ENCODE data around the gene CHRM4.

CHRM4 gene

GRCh38 chr11:46413760-46414465 is 22.3 kb upstream of the CHRM4 start:
- no peak overlapping the region for H2AK5ac ChIP-seq (ENCODE audit: low read length)
- DNase-seq, result no peak

GRCh38 chr11:46410021-46410420 is 18.4 kb upstream of the CHRM4 start:
- no peak overlapping the region for H3K4me3 ChIP-seq (ENCODE audit: low read depth, low read length)
- peaks cover 38 to 52% of the 10 kb centered on the region in 2 experiments for H3K36me3 ChIP-seq (ENCODE audit: control insufficient read depth in 1 of 2, insufficient read depth in 2 of 2, low read length in 2 of 2)
- H3K4me2 ChIP-seq (ENCODE audit: low read length), result no peak overlapping the region
- H3K4me1 ChIP-seq (ENCODE audit: control insufficient read depth in 1 of 2, insufficient read depth in 2 of 2, low read length in 2 of 2), result no peaks in the 10 kb centered on the region
- no peak overlapping the region for H3K9ac ChIP-seq (ENCODE audit: low read length)
- no peaks in the 10 kb centered on the region for H3K79me2 ChIP-seq (ENCODE audit: control insufficient read depth, insufficient read depth, low read length, poor library complexity)
- no CpG with 5 or more reads among the region's 5 CpGs for WGBS (ENCODE audit: extremely low coverage, insufficient coverage, insufficient read length)
- DNase-seq, result no peak
- H2AFZ ChIP-seq (ENCODE audit: insufficient read depth, low read length, poor library complexity), result no peak overlapping the region
- no peak overlapping the region for H3K27ac ChIP-seq (ENCODE audit: low read depth, low read length)
- no peaks in the 10 kb centered on the region for H3K9me3 ChIP-seq (ENCODE audit: insufficient read depth, low read depth, low read length)
- H3K4ac ChIP-seq (ENCODE audit: low read depth, low read length), result no peak overlapping the region
- no peak overlapping the region for H2BK5ac ChIP-seq (ENCODE audit: low read depth, low read length, poor library complexity)
- H4K91ac ChIP-seq (ENCODE audit: low read depth, low read length), result no peak overlapping the region
- no peak overlapping the region for H2AK5ac ChIP-seq (ENCODE audit: low read length)
- no peak overlapping the region for H3K23ac ChIP-seq (ENCODE audit: low read length)
- H4K12ac ChIP-seq (ENCODE audit: low read depth, low read length), result no peak overlapping the region
- no peak overlapping the region for H4K8ac ChIP-seq (ENCODE audit: low read depth, low read length)
- no peaks in the 10 kb centered on the region for H3K27me3 ChIP-seq (ENCODE audit: insufficient read depth, low read length)
- H2BK120ac ChIP-seq (ENCODE audit: insufficient read depth, low read length, poor library complexity), result no peak overlapping the region
- no peaks in the 10 kb centered on the region for H3K79me1 ChIP-seq (ENCODE audit: low read length)
- H3K14ac ChIP-seq (ENCODE audit: low read length), result no peak overlapping the region
- no peak overlapping the region for H2BK12ac ChIP-seq (ENCODE audit: low read length)
- H3K18ac ChIP-seq (ENCODE audit: low read length), result no peak overlapping the region

More at GRCh38 chr11:46413760-46414465, 22.3 kb upstream of the CHRM4 start:
- H3K4me1 ChIP-seq (ENCODE audit: control insufficient read depth in 1 of 2, insufficient read depth in 2 of 2, low read length in 2 of 2), result no peaks in the 10 kb centered on the region
- no peak overlapping the region for H2BK5ac ChIP-seq (ENCODE audit: low read depth, low read length, poor library complexity)
- H4K91ac ChIP-seq (ENCODE audit: low read depth, low read length), result no peak overlapping the region
- no CpG with 5 or more reads among the region's 9 CpGs for WGBS (ENCODE audit: extremely low coverage, insufficient coverage, insufficient read length)
- no peak overlapping the region for H3K27ac ChIP-seq (ENCODE audit: low read depth, low read length)
- H3K79me2 ChIP-seq (ENCODE audit: control insufficient read depth, insufficient read depth, low read length, poor library complexity), result no peaks in the 10 kb centered on the region
- H3K27me3 ChIP-seq (ENCODE audit: insufficient read depth, low read length), result no peaks in the 10 kb centered on the region
- H3K18ac ChIP-seq (ENCODE audit: low read length), result no peak overlapping the region
- H3K4me3 ChIP-seq (ENCODE audit: low read depth, low read length), result no peak overlapping the region
- no peak overlapping the region for H3K4ac ChIP-seq (ENCODE audit: low read depth, low read length)
- no peak overlapping the region for H3K14ac ChIP-seq (ENCODE audit: low read length)
- H3K23ac ChIP-seq (ENCODE audit: low read length), result no peak overlapping the region
- no peak overlapping the region for H3K4me2 ChIP-seq (ENCODE audit: low read length)
- H3K9me3 ChIP-seq (ENCODE audit: insufficient read depth, low read depth, low read length), result no peaks in the 10 kb centered on the region
- H3K36me3 ChIP-seq (ENCODE audit: control insufficient read depth in 1 of 2, insufficient read depth in 2 of 2, low read length in 2 of 2), result peaks cover 26 to 39% of the 10 kb centered on the region in 2 experiments
- H3K9ac ChIP-seq (ENCODE audit: low read length), result no peak overlapping the region
- H2BK120ac ChIP-seq (ENCODE audit: insufficient read depth, low read length, poor library complexity), result no peak overlapping the region
- H2BK12ac ChIP-seq (ENCODE audit: low read length), result no peak overlapping the region
- no peaks in the 10 kb centered on the region for H3K79me1 ChIP-seq (ENCODE audit: low read length)
- no peak overlapping the region for H2AFZ ChIP-seq (ENCODE audit: insufficient read depth, low read length, poor library complexity)
- no peak overlapping the region for H4K12ac ChIP-seq (ENCODE audit: low read depth, low read length)
- no peak overlapping the region for H4K8ac ChIP-seq (ENCODE audit: low read depth, low read length)

GRCh38 chr11:46408407-46408986 is 16.9 kb upstream of the CHRM4 start:
- no CpG with 5 or more reads among the region's 6 CpGs for WGBS (ENCODE audit: extremely low coverage, insufficient coverage, insufficient read length)

GRCh38 chr11:46407635-46408034 is 16.1 kb upstream of the CHRM4 start:
- WGBS (ENCODE audit: extremely low coverage, insufficient coverage, insufficient read length), result no CpG with 5 or more reads among the region's 10 CpGs
- no peaks in the 10 kb centered on the region for H3K79me1 ChIP-seq (ENCODE audit: low read length)
- H3K27me3 ChIP-seq (ENCODE audit: insufficient read depth, low read length), result no peaks in the 10 kb centered on the region
- no peak overlapping the region for H2BK120ac ChIP-seq (ENCODE audit: insufficient read depth, low read length, poor library complexity)
- no peaks in the 10 kb centered on the region for H3K79me2 ChIP-seq (ENCODE audit: control insufficient read depth, insufficient read depth, low read length, poor library complexity)
- H2BK12ac ChIP-seq (ENCODE audit: low read length), result no peak overlapping the region
- no peak overlapping the region for H4K8ac ChIP-seq (ENCODE audit: low read depth, low read length)
- H2AFZ ChIP-seq (ENCODE audit: insufficient read depth, low read length, poor library complexity), result no peak overlapping the region
- H3K36me3 ChIP-seq (ENCODE audit: control insufficient read depth in 1 of 2, insufficient read depth in 2 of 2, low read length in 2 of 2), result peaks cover 32 to 43% of the 10 kb centered on the region in 2 experiments
- no peak overlapping the region for H3K23ac ChIP-seq (ENCODE audit: low read length)
- no peak overlapping the region for H3K4me3 ChIP-seq (ENCODE audit: low read depth, low read length)
- H4K12ac ChIP-seq (ENCODE audit: low read depth, low read length), result no peak overlapping the region
- no peak overlapping the region for H3K4ac ChIP-seq (ENCODE audit: low read depth, low read length)
- no peaks in the 10 kb centered on the region for H3K4me1 ChIP-seq (ENCODE audit: control insufficient read depth in 1 of 2, insufficient read depth in 2 of 2, low read length in 2 of 2)
- no peak overlapping the region for H3K14ac ChIP-seq (ENCODE audit: low read length)
- no peak overlapping the region for H3K18ac ChIP-seq (ENCODE audit: low read length)
- H3K9me3 ChIP-seq (ENCODE audit: insufficient read depth, low read depth, low read length), result no peaks in the 10 kb centered on the region
- DNase-seq, result no peak
- no peak overlapping the region for H2BK5ac ChIP-seq (ENCODE audit: low read depth, low read length, poor library complexity)
- no peak overlapping the region for H2AK5ac ChIP-seq (ENCODE audit: low read length)
- H3K4me2 ChIP-seq (ENCODE audit: low read length), result no peak overlapping the region
- no peak overlapping the region for H3K9ac ChIP-seq (ENCODE audit: low read length)
- no peak overlapping the region for H4K91ac ChIP-seq (ENCODE audit: low read depth, low read length)
- no peak overlapping the region for H3K27ac ChIP-seq (ENCODE audit: low read depth, low read length)

More at GRCh38 chr11:46408407-46408986, 16.9 kb upstream of the CHRM4 start:
- Histone ChIP-seq H3K79me1 (ENCODE audit: low read length) (no peaks in the 10 kb centered on the region), H3K14ac (ENCODE audit: low read length) (no peak overlapping the region), H3K27ac (ENCODE audit: low read depth, low read length) (no peak overlapping the region), H3K4me1 (ENCODE audit: control insufficient read depth in 1 of 2, insufficient read depth in 2 of 2, low read length in 2 of 2) (no peaks in the 10 kb centered on the region), H3K23ac (ENCODE audit: low read length) (no peak overlapping the region), H2AFZ (ENCODE audit: insufficient read depth, low read length, poor library complexity) (no peak overlapping the region), H3K36me3 (ENCODE audit: control insufficient read depth in 1 of 2, insufficient read depth in 2 of 2, low read length in 2 of 2) (peaks cover 29 to 44% of the 10 kb centered on the region in 2 experiments), H3K27me3 (ENCODE audit: insufficient read depth, low read length) (no peaks in the 10 kb centered on the region), H3K4me3 (ENCODE audit: low read depth, low read length) (no peak overlapping the region), H2BK5ac (ENCODE audit: low read depth, low read length, poor library complexity) (no peak overlapping the region), H4K91ac (ENCODE audit: low read depth, low read length) (no peak overlapping the region), H3K4ac (ENCODE audit: low read depth, low read length) (no peak overlapping the region), H2AK5ac (ENCODE audit: low read length) (no peak overlapping the region), H3K9me3 (ENCODE audit: insufficient read depth, low read depth, low read length) (no peaks in the 10 kb centered on the region), H3K79me2 (ENCODE audit: control insufficient read depth, insufficient read depth, low read length, poor library complexity) (no peaks in the 10 kb centered on the region), H3K9ac (ENCODE audit: low read length) (no peak overlapping the region), H2BK120ac (ENCODE audit: insufficient read depth, low read length, poor library complexity) (no peak overlapping the region), H3K4me2 (ENCODE audit: low read length) (no peak overlapping the region), H4K12ac (ENCODE audit: low read depth, low read length) (no peak overlapping the region), H3K18ac (ENCODE audit: low read length) (no peak overlapping the region), H4K8ac (ENCODE audit: low read depth, low read length) (no peak overlapping the region), H2BK12ac (ENCODE audit: low read length) (no peak overlapping the region)
- DNase-seq, result no peak

Data from trophoblast cell (in vitro differentiated cells and primary cell).